Keratinocyte (primary cell): Measurements from ENCODE around the gene LRCH3. TPM values are rescaled to one million over a fixed set of nuclear protein-coding genes. Genes with fewer than 3 reads are reported as not detected.

Source experiments
- DNase-seq: peaks from one replicate; pipeline ENCODE4 v3.0.0-alpha.2; 2011; ENCODE audit warnings: low read depth, missing footprints, low spot score
- FAIRE-seq: peaks from 2 replicates; lab custom pipeline; 2011; peaks lifted over from hg19 to GRCh38; lab: Jason Lieb, UNC
- H2AFZ ChIP-seq: 2 replicates; pipeline ENCODE4 v1.6.0; 2012; ENCODE audit warnings: low read length, control low read depth, inconsistent platforms; ENCODE audit not compliant: control insufficient read depth
- H3K27ac ChIP-seq: 2 replicates; pipeline ENCODE4 v1.5.1; 2011; ENCODE audit warnings: low read length; ENCODE audit not compliant: control insufficient read depth, insufficient read depth
- H3K27me3 ChIP-seq: 3 replicates; pipeline ENCODE4 v1.6.0; 2011; ENCODE audit warnings: low read length; ENCODE audit not compliant: control insufficient read depth, insufficient read depth; ENCODE audit errors: extremely low read depth
- H3K36me3 ChIP-seq, 2 experiments: 2 replicates in 1 of 2; 3 replicates in 1 of 2; pipeline ENCODE4 v1.5.1; 2011; ENCODE audit warnings: low read length in 2 of 2, mild to moderate bottlenecking in 1 of 2; ENCODE audit not compliant: control insufficient read depth in 2 of 2, insufficient read depth in 2 of 2; ENCODE audit errors: extremely low read depth in 1 of 2
- H3K4me1 ChIP-seq: 3 replicates; pipeline ENCODE4 v1.5.1; 2011; ENCODE audit warnings: low read length; ENCODE audit not compliant: control insufficient read depth, insufficient read depth; ENCODE audit errors: extremely low read depth
- H3K4me2 ChIP-seq: 3 replicates; pipeline ENCODE4 v1.6.0; 2011; ENCODE audit warnings: low read depth, low read length; ENCODE audit not compliant: control insufficient read depth, insufficient read depth; ENCODE audit errors: extremely low read depth
- H3K4me3 ChIP-seq, 3 experiments: fragments of 200-600 bp in 1 of 3; sonication (generic) in 1 of 3; 2 replicates in 2 of 3; 3 replicates in 1 of 3; pipeline ENCODE4 v1.5.1; 2011 to 2016; ENCODE audit warnings: low read length in 3 of 3, mild to moderate bottlenecking in 3 of 3, control low read depth in 2 of 3, inconsistent platforms in 1 of 3, low read depth in 1 of 3, mixed read lengths in 1 of 3, mixed run types in 1 of 3, moderate library complexity in 1 of 3; ENCODE audit not compliant: control insufficient read depth in 2 of 3, insufficient read depth in 2 of 3; ENCODE audit errors: extremely low read depth in 1 of 3
- H3K79me2 ChIP-seq: 2 replicates; pipeline ENCODE4 v1.6.0; 2012; ENCODE audit warnings: low read length; ENCODE audit not compliant: control insufficient read depth, insufficient read depth
- H3K9ac ChIP-seq: 3 replicates; pipeline ENCODE4 v1.6.0; 2011; ENCODE audit warnings: low read length; ENCODE audit not compliant: control insufficient read depth, insufficient read depth; ENCODE audit errors: extremely low read depth
- H3K9me1 ChIP-seq: 3 replicates; pipeline ENCODE4 v1.6.0; 2011; ENCODE audit warnings: low read length; ENCODE audit not compliant: control insufficient read depth, insufficient read depth; ENCODE audit errors: extremely low read depth
- H3K9me3 ChIP-seq: 2 replicates; pipeline ENCODE4 v1.5.1; 2012; ENCODE audit warnings: low read depth, low read length; ENCODE audit not compliant: control insufficient read depth
- H4K20me1 ChIP-seq: 3 replicates; pipeline ENCODE4 v1.6.0; 2011; ENCODE audit warnings: low read length; ENCODE audit not compliant: control insufficient read depth, insufficient read depth; ENCODE audit errors: extremely low read depth
- EZH2 ChIP-seq: IDR thresholded peaks from one replicate; pipeline ENCODE4 v1.6.1; 2012; ENCODE audit warnings: inconsistent platforms, mild to moderate bottlenecking, low read length, moderate library complexity
- dilution Hi-C: fragments of 300-500 bp; cut with MboI; formaldehyde crosslinking; loops from one replicate; pipeline ENCODE4 v1.7.0; 2020; ENCODE audit warnings: low sequenced_read_pairs; ENCODE audit not compliant: extremely low pct_ligation_motif_present
- polyA plus RNA-seq, 5 experiments: library from polyadenylated mRNA; depleted of rRNA in 3 of 5; stranded (reverse) in 3 of 5; stranded (forward) in 1 of 5; unstranded in 1 of 5; fragments of >200 nt; gene quantifications; 1 replicate in 1 of 5; 2 replicates in 3 of 5; 3 replicates in 1 of 5; pipeline versions ENCODE4 v1.2.1 to v1.2.3, GENCODE V29; 2011 to 2012; ENCODE audit warnings: missing spikeins in 2 of 5, low read depth in 1 of 5, low replicate concordance in 1 of 5
- TF ChIP-seq, protein P1 (sequence below), 3 experiments: IDR thresholded peaks in 1 of 3; conservative IDR thresholded peaks in 1 of 3; optimal IDR thresholded peaks in 1 of 3; 2 replicates in 2 of 3; 3 replicates in 1 of 3; pipeline versions ENCODE3 to v1.5.1; 2011; ENCODE audit warnings: low read length in 3 of 3, mild to moderate bottlenecking in 3 of 3, moderate library complexity in 2 of 3, control low read depth in 1 of 3, inconsistent platforms in 1 of 3; ENCODE audit not compliant: insufficient read depth in 2 of 3; ENCODE audit errors: extremely low read depth in 1 of 3

Gene LRCH3
- polyA plus RNA-seq, 1 donor (not counting 4 experiments of a cell fraction or from before 2014, with no cell fraction given): 50.2 TPM

DNA sequence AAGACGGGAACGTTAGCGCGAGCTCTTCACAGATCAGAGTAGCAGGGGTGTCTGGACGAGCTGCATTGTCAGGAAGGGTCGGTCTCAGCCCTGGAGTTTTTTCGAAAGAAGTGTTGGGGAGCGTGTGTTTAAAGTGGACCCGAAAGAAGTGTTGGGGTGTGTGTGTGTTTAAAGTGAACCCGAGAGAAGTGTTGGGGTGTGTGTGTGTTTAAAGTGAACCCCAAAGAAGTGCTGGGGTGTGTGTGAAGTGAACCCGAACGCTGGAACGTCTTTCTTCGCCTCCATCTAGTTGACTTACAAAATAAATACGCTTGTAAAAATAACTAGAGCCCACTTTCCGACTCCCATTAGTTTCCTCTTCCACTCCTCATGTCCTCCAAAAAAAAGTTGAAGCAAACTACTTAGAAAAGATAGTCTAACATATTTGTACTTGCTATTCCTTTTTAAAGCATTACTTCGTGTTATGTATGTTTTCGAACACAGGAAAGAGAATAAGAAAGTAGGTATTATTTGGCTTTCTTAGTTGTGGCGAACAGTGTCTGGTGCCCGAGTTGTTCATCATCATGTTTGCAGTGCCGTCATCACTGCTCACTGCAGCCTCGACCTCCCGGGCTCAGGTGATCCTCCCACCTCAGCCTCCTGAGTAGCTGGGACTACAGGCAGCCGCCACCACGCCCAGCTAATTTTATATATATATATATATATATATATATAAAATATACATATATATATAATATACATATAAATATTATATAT, 1.0 kb downstream of the LRCH3 start:
- H2AFZ ChIP-seq: peak overlapping the region; percentile 95
- no peak for DNase-seq

DNA sequence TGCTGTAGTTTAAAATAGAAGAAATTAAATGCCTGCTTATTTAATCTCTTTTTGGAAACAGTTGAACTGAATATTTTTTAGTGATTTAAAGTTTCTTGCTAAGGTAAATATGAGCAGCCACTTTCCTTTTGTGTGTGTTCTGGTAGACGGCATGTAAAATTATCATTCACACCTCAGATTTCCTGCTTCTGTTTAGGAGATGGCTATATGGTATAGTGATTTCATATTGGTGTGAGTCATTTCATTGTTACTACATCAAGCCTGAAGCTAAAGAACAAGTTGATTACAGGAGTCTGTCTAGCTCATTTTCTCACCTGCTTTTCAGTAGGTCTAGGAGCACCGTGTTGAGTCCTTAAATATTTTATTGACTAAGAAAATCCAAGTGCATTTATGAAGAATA, 2.2 kb downstream of the LRCH3 start:
- Histone ChIP-seq H3K36me3 (no peaks in the 10 kb centered on the region), H3K9me1 (no peaks in the 10 kb centered on the region), H3K27me3 (no peaks in the 10 kb centered on the region), H3K9me3 (no peaks in the 10 kb centered on the region), H3K9ac (no peak overlapping the region), H4K20me1 (peaks cover 2% of the 10 kb centered on the region), H2AFZ (no peak overlapping the region), H3K27ac (peak overlapping the region; percentile 52), H3K79me2 (peaks cover 67% of the 10 kb centered on the region), H3K4me2 (peak overlapping the region; percentile 60), H3K4me1 (peaks cover 17% of the 10 kb centered on the region), H3K4me3 (peak overlapping the region in 2 of 3 experiments; percentile 33 to 38)
- peak; percentile 45 for DNase-seq
- no peak for TF ChIP-seq EZH2
- no peak for FAIRE-seq
- dilution Hi-C loops: no loop called here

More for the DNA sequence above, 1.0 kb downstream of the LRCH3 start:
- dilution Hi-C loops: no loop called here
- Histone ChIP-seq H3K4me3 (peak overlapping the region; percentile 89 to 93 (median 89)), H3K27ac (peak overlapping the region; percentile 88), H3K9me3 (no peaks in the 10 kb centered on the region), H3K4me1 (peaks cover 17% of the 10 kb centered on the region), H3K4me2 (peak overlapping the region; percentile 77), H3K27me3 (no peaks in the 10 kb centered on the region), H3K9me1 (no peaks in the 10 kb centered on the region), H3K9ac (peak overlapping the region; percentile 98), H3K79me2 (peaks cover 55% of the 10 kb centered on the region), H3K36me3 (no peaks in the 10 kb centered on the region), H4K20me1 (peaks cover 2% of the 10 kb centered on the region)
- TF ChIP-seq, protein P1, sequence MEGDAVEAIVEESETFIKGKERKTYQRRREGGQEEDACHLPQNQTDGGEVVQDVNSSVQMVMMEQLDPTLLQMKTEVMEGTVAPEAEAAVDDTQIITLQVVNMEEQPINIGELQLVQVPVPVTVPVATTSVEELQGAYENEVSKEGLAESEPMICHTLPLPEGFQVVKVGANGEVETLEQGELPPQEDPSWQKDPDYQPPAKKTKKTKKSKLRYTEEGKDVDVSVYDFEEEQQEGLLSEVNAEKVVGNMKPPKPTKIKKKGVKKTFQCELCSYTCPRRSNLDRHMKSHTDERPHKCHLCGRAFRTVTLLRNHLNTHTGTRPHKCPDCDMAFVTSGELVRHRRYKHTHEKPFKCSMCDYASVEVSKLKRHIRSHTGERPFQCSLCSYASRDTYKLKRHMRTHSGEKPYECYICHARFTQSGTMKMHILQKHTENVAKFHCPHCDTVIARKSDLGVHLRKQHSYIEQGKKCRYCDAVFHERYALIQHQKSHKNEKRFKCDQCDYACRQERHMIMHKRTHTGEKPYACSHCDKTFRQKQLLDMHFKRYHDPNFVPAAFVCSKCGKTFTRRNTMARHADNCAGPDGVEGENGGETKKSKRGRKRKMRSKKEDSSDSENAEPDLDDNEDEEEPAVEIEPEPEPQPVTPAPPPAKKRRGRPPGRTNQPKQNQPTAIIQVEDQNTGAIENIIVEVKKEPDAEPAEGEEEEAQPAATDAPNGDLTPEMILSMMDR (optimal IDR thresholded peaks at IDR 0.05 in 1 of 3, IDR thresholded peaks at IDR 0.05 in 1 of 3, conservative IDR thresholded peaks at IDR 0.05 in 1 of 3; ENCODE audit: extremely low read depth in 1 of 3, insufficient read depth in 2 of 3, low read length in 3 of 3): no peak
- TF ChIP-seq EZH2: no peak
- no peak for FAIRE-seq
